NK-92 (cell line): ENCODE results near the gene TESPA1.
"Not testable (repeated sequence)": the region's sequence is repeated elsewhere in the genome, so short reads cannot be mapped to it uniquely, and the experiment has no call there.

ENCODE experiments used
- DNase-seq: peaks from one replicate; lab custom pipeline; 2025; ENCODE audit not compliant: unreplicated experiment; lab: John Stamatoyannopoulos, UW

TESPA1 gene

GRCh38 chr12:54984658-54985376 lies at the start of gene TESPA1:
TSS of gene TESPA1 (minus strand) at chr12:54984762. CDS start at chr12:54974562, 10,200 bp downstream.
- DNase-seq = no peak

- DNase-seq = no peak
These were observed 49.7 kb upstream of the TESPA1 start for GRCh38 chr12:55034218-55034617.

GRCh38 chr12:55025508-55025907 lies 40.9 kb upstream of the TESPA1 start:
- DNase-seq = no peak

GRCh38 chr12:55024575-55024974 lies 40.0 kb upstream of the TESPA1 start:
- no peak for DNase-seq

- no peak for DNase-seq
These were observed 35.2 kb upstream of the TESPA1 start, which contains the start of gene NEUROD4 for GRCh38 chr12:55019784-55020183. TSS of gene NEUROD4 (plus strand) at chr12:55019974. CDS start at chr12:55026440, 6,466 bp downstream.

- DNase-seq = no peak
These were observed 32.9 kb upstream of the TESPA1 start for GRCh38 chr12:55017416-55017925.

GRCh38 chr12:55008944-55009585 lies 24.5 kb upstream of the TESPA1 start:
- DNase-seq = no peak

- no peak for DNase-seq
These were observed 17.8 kb upstream of the TESPA1 start for GRCh38 chr12:55002355-55002754.

GRCh38 chr12:55001198-55001868 lies 16.8 kb upstream of the TESPA1 start:
- DNase-seq = no peak

- no peak for DNase-seq
These were observed 14.5 kb upstream of the TESPA1 start for GRCh38 chr12:54998958-54999510.

- DNase-seq = no peak
These were observed 13.5 kb upstream of the TESPA1 start for GRCh38 chr12:54997929-54998522.

GRCh38 chr12:54996205-54996604 lies 11.6 kb upstream of the TESPA1 start:
- DNase-seq = no peak

GRCh38 chr12:54993181-54993835 lies 8.7 kb upstream of the TESPA1 start:
- DNase-seq = no peak

GRCh38 chr12:54991991-54992375 lies 7.4 kb upstream of the TESPA1 start:
- no peak for DNase-seq

- DNase-seq = no peak
These were observed 6.8 kb upstream of the TESPA1 start for GRCh38 chr12:54991161-54991990.

- DNase-seq = no peak
These were observed 5.3 kb upstream of the TESPA1 start for GRCh38 chr12:54989829-54990228.

- DNase-seq = no peak
These were observed 4.0 kb upstream of the TESPA1 start for GRCh38 chr12:54988402-54989054.

- no peak for DNase-seq
These were observed 3.2 kb upstream of the TESPA1 start for GRCh38 chr12:54987611-54988231.

GRCh38 chr12:54986773-54987172 lies 2.2 kb upstream of the TESPA1 start:
- DNase-seq = not testable (repeated sequence)
